Ishikawa (cell line): ENCODE results near the gene ZSWIM6.

Experiments
- CEBPB ChIP-seq: IDR thresholded peaks from 2 replicates; pipeline ENCODE4 v1.6.1; 2012
- CREB1 ChIP-seq: IDR thresholded peaks from 2 replicates; pipeline ENCODE4 v1.6.1; 2012; ENCODE audit warnings: low read depth
- EGR1 ChIP-seq: IDR thresholded peaks from 2 replicates; pipeline ENCODE4 v1.6.1; 2012
- EP300 ChIP-seq: IDR thresholded peaks from 2 replicates; pipeline ENCODE4 v1.6.1; 2012; ENCODE audit warnings: borderline replicate concordance
- FOXM1 ChIP-seq: IDR thresholded peaks from 2 replicates; pipeline ENCODE4 v1.6.1; 2012; ENCODE audit warnings: low read depth, borderline replicate concordance
- NFIC ChIP-seq: IDR thresholded peaks from 2 replicates; pipeline ENCODE4 v1.6.1; 2012
- RAD21 ChIP-seq: IDR thresholded peaks from 2 replicates; pipeline ENCODE4 v1.6.1; 2012; ENCODE audit warnings: low read depth
- TAF1 ChIP-seq: IDR thresholded peaks from 2 replicates; pipeline ENCODE4 v1.6.1; 2012; ENCODE audit warnings: low read depth, mild to moderate bottlenecking
- TCF12 ChIP-seq: IDR thresholded peaks from 2 replicates; pipeline ENCODE4 v1.6.1; 2012; ENCODE audit warnings: low read depth
- TEAD4 ChIP-seq: IDR thresholded peaks from 2 replicates; pipeline ENCODE4 v1.6.1; 2012
- YY1 ChIP-seq: IDR thresholded peaks from 2 replicates; pipeline ENCODE4 v1.6.1; 2012; ENCODE audit warnings: low read depth
- TF ChIP-seq, protein P1 (sequence below): IDR thresholded peaks from 2 replicates; pipeline ENCODE4 v1.6.1; 2012
- TF ChIP-seq, protein P2 (sequence below): IDR thresholded peaks from 2 replicates; pipeline ENCODE4 v1.6.1; 2012; ENCODE audit warnings: low read depth, mild to moderate bottlenecking
- TF ChIP-seq, protein P3 (sequence below): IDR thresholded peaks from 2 replicates; pipeline ENCODE4 v1.6.1; 2012

DNA sequence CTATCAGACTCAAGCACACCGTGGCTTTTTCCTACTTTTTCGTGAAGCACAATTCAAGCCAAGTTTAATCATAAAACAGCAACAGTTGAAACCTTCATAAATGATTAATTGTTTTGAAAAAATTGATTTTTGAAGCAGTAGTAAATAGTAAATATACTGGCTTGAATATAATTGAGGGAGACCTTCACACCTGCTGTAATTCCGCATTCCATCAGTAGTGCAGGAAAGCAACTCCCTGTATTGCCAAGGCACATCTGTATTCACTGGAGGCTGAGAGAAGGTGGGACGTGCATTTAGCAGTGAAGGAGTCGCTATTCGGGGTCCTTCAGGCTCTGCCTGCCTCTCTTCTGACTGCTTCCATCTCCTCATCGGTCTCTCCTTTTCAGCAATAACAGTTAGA, 203.8 kb downstream of the ZSWIM6 start:
- TF ChIP-seq, protein P1, sequence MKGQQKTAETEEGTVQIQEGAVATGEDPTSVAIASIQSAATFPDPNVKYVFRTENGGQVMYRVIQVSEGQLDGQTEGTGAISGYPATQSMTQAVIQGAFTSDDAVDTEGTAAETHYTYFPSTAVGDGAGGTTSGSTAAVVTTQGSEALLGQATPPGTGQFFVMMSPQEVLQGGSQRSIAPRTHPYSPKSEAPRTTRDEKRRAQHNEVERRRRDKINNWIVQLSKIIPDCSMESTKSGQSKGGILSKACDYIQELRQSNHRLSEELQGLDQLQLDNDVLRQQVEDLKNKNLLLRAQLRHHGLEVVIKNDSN = no peak
- TF ChIP-seq, protein P2, sequence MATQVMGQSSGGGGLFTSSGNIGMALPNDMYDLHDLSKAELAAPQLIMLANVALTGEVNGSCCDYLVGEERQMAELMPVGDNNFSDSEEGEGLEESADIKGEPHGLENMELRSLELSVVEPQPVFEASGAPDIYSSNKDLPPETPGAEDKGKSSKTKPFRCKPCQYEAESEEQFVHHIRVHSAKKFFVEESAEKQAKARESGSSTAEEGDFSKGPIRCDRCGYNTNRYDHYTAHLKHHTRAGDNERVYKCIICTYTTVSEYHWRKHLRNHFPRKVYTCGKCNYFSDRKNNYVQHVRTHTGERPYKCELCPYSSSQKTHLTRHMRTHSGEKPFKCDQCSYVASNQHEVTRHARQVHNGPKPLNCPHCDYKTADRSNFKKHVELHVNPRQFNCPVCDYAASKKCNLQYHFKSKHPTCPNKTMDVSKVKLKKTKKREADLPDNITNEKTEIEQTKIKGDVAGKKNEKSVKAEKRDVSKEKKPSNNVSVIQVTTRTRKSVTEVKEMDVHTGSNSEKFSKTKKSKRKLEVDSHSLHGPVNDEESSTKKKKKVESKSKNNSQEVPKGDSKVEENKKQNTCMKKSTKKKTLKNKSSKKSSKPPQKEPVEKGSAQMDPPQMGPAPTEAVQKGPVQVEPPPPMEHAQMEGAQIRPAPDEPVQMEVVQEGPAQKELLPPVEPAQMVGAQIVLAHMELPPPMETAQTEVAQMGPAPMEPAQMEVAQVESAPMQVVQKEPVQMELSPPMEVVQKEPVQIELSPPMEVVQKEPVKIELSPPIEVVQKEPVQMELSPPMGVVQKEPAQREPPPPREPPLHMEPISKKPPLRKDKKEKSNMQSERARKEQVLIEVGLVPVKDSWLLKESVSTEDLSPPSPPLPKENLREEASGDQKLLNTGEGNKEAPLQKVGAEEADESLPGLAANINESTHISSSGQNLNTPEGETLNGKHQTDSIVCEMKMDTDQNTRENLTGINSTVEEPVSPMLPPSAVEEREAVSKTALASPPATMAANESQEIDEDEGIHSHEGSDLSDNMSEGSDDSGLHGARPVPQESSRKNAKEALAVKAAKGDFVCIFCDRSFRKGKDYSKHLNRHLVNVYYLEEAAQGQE = no peak
- no peak for TF ChIP-seq TEAD4
- no peak for TF ChIP-seq CREB1
- TF ChIP-seq TAF1 = no peak
- no peak for TF ChIP-seq RAD21
- no peak for TF ChIP-seq FOXM1
- no peak for TF ChIP-seq EP300
- TF ChIP-seq TCF12 = no peak
- TF ChIP-seq, protein P3, sequence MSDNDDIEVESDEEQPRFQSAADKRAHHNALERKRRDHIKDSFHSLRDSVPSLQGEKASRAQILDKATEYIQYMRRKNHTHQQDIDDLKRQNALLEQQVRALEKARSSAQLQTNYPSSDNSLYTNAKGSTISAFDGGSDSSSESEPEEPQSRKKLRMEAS = no peak
- no peak for TF ChIP-seq NFIC
- no peak for TF ChIP-seq YY1
- TF ChIP-seq CEBPB = no peak
- no peak for TF ChIP-seq EGR1
